NCI-H2196 (cell line): Measurements from ENCODE around the gene GREM2.

ENCODE experiments used
- DNase-seq: peaks from one replicate; lab custom pipeline; 2025; ENCODE audit not compliant: unreplicated experiment; lab: John Stamatoyannopoulos, UW

The GREM2 gene

GRCh38 chr1:240611619-240612480 is at the start of gene GREM2:
GREM2 (minus strand) TSS chr1:240612155; CDS start chr1:240493475, 118,680 bp downstream.
- DNase-seq = no peak

GRCh38 chr1:240658312-240658960 is 46.5 kb upstream of the GREM2 start:
- DNase-seq = no peak

- DNase-seq = no peak
Measured at GRCh38 chr1:240656531-240656930, 44.6 kb upstream of the GREM2 start.

GRCh38 chr1:240652961-240653409 is 41.0 kb upstream of the GREM2 start:
- DNase-seq = no peak

GRCh38 chr1:240652549-240652948 is 40.6 kb upstream of the GREM2 start:
- no peak for DNase-seq

- no peak for DNase-seq
Measured at GRCh38 chr1:240650877-240651276, 38.9 kb upstream of the GREM2 start.

- no peak for DNase-seq
Measured at GRCh38 chr1:240649733-240650721, 38.1 kb upstream of the GREM2 start.

GRCh38 chr1:240646571-240647240 is 34.8 kb upstream of the GREM2 start:
- no peak for DNase-seq

- no peak for DNase-seq
Measured at GRCh38 chr1:240644732-240645131, 32.8 kb upstream of the GREM2 start.

GRCh38 chr1:240635466-240636256 is 23.7 kb upstream of the GREM2 start:
- no peak for DNase-seq

GRCh38 chr1:240630409-240630808 is 18.5 kb upstream of the GREM2 start:
- DNase-seq = no peak

GRCh38 chr1:240621249-240621648 is 9.3 kb upstream of the GREM2 start:
- no peak for DNase-seq

GRCh38 chr1:240619906-240620621 is 8.1 kb upstream of the GREM2 start:
- DNase-seq = no peak

GRCh38 chr1:240619357-240619756 is 7.4 kb upstream of the GREM2 start:
- DNase-seq = no peak

- DNase-seq = no peak
Measured at GRCh38 chr1:240618946-240619345, 7.0 kb upstream of the GREM2 start.

- no peak for DNase-seq
Measured at GRCh38 chr1:240616018-240616417, 4.1 kb upstream of the GREM2 start.

- no peak for DNase-seq
Measured at GRCh38 chr1:240613356-240614142, 1.6 kb upstream of the GREM2 start.

GRCh38 chr1:240612811-240613210 is 856 bp upstream of the GREM2 start:
- DNase-seq = no peak
